Aorta (tissue), 5 donors: Measurements from ENCODE around the gene NWD2. TPM values are rescaled to one million over a fixed set of nuclear protein-coding genes. Genes with fewer than 3 reads are reported as not detected.

Experiments
- ATAC-seq: fragments of 200-7000 bp; cut with Tn5 transposase; one replicate; pipeline ENCODE4 v1.9.1; 2022; ENCODE audit warnings: moderate library complexity; ENCODE audit not compliant: low FRiP score
- DNase-seq, 2 donors: peaks; one replicate each; pipeline ENCODE4 v3.0.0-alpha.2; 2020
- H3K27ac ChIP-seq, 2 donors: one replicate each; pipeline ENCODE4 v1.5.1; 2013; ENCODE audit warnings: low read length in 2 of 2, mild to moderate bottlenecking in 2 of 2, moderate library complexity in 2 of 2, control low read depth in 1 of 2, inconsistent platforms in 1 of 2, low read depth in 1 of 2
- H3K27me3 ChIP-seq, 2 donors: one replicate each; pipeline ENCODE4 v1.6.1; 2013; ENCODE audit warnings: control low read depth in 1 of 2, low read length in 1 of 2, mild to moderate bottlenecking in 1 of 2, moderate library complexity in 1 of 2; ENCODE audit not compliant: insufficient read depth in 2 of 2, control insufficient read depth in 1 of 2
- H3K36me3 ChIP-seq, 2 donors: one replicate each; pipeline ENCODE4 v1.6.1; 2013; ENCODE audit warnings: control low read depth in 1 of 2, low read length in 1 of 2, mild to moderate bottlenecking in 1 of 2; ENCODE audit not compliant: insufficient read depth in 2 of 2, control insufficient read depth in 1 of 2
- H3K4me1 ChIP-seq, 2 donors: one replicate each; pipeline ENCODE4 v1.6.1; 2013; ENCODE audit warnings: low read length in 2 of 2, control low read depth in 1 of 2, mild to moderate bottlenecking in 1 of 2, moderate library complexity in 1 of 2; ENCODE audit not compliant: insufficient read depth in 2 of 2, control insufficient read depth in 1 of 2
- H3K4me3 ChIP-seq, 2 donors: one replicate each; pipeline ENCODE4 v1.5.1; 2013; ENCODE audit warnings: low read length in 2 of 2, control low read depth in 1 of 2, mild to moderate bottlenecking in 1 of 2
- H3K9me3 ChIP-seq: one replicate; pipeline ENCODE4 v1.6.1; 2013; ENCODE audit warnings: mild to moderate bottlenecking, low read length; ENCODE audit not compliant: control insufficient read depth
- WGBS, 2 donors: extraction: QIAGEN DNeasy Blood & Tissue Kit; methylation state at CpG; one replicate each; pipeline ENCODE4 v1.1.7; 2013; 5-methylcytosine and 5-hydroxymethylcytosine counted together
- intact Hi-C, 2 donors: fragments of 100-400 bp; cut with DNase I; formaldehyde crosslinking; loops; one replicate each; pipeline versions ENCODE4 v1.14.2 to v1.15.0; 2022
- polyA plus RNA-seq, 2 donors: library from polyadenylated mRNA; stranded (reverse); fragments of 200-250 nt; gene quantifications; one replicate each; pipeline ENCODE4 v1.2.3, GENCODE V29; 2013
- total RNA-seq, 2 donors: library from RNA; stranded (reverse); fragmentation: NEBNext Ultra II Directional; extraction: Animal tissue kit (Norgen Biotek cat#: 25700); gene quantifications; one replicate each; pipeline ENCODE4 v1.2.1, GENCODE V29; 2021
- donor health status: healthy with polysubstance abuse.
- donor health status: Bipolar disorder and iron deficiency.
- donor health status: DM: no; HTN: no; CAD: no.
- donor health status: DM: no; HTN: no; CAD: no.
- donor health status: DM: yes; HTN: yes; CAD: no.

The NWD2 gene
- total and polyA plus RNA-seq, 4 donors, result 0.13 TPM; not detected in 3

DNA sequence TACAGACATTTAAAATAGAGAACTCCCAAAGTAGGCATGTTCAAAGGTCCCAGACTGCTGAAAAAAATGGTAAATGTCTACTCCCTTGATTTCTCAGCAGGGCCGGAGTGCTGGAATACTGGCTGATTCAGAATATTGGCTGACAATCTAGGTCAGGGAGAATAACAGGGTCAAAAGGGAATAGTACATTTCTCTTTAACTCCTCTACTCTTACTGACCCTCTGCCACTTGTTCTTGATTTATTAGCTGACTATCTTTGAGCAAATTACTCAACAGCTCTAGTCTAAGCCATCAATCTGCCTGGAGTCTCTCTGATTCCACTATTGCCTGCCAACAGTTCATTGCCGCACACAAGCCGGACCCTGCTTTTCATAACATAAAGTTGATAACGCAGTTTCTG, 19.7 kb upstream of the NWD2 start:
- Histone ChIP-seq H3K27ac (no peak overlapping the region), H3K4me3 (no peak overlapping the region), H3K9me3 (peaks cover 2% of the 10 kb centered on the region), H3K4me1 (no peaks in the 10 kb centered on the region), H3K36me3 (no peaks in the 10 kb centered on the region), H3K27me3 (no peaks in the 10 kb centered on the region)
- intact Hi-C loops, result no loop called here
- WGBS, 2 donors, result 40 to 43% methylated on average over 4 of the region's 4 CpGs
- ATAC-seq (no peak), DNase-seq (no peak)

DNA sequence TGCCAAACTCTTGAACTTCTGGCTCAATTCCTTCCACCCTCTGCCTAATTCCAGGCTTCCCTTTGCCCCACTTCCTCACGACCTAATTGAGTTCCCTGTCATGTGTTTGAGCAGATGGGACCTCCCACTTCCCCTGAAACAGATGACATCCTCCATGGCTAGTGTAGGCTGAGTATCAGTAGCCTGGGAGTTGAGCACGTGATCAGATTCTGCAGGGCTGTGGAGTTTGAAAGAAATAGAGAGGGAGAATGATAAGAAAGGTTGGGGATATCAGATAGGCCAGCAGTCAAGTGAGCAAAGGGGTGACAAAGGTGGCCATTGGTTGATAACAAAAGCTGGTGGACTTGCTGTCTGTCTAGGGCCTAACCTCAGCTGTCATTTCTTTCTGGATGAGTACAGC, 18.8 kb upstream of the NWD2 start:
- Histone ChIP-seq H3K27ac (no peak overlapping the region), H3K27me3 (no peaks in the 10 kb centered on the region), H3K4me3 (no peak overlapping the region), H3K9me3 (peaks cover 2% of the 10 kb centered on the region), H3K36me3 (no peaks in the 10 kb centered on the region), H3K4me1 (no peaks in the 10 kb centered on the region)
- 32 to 39% methylated on average over 2 of the region's 2 CpGs for WGBS, 2 donors
- DNase-seq, result no peak
- no peak for ATAC-seq
- intact Hi-C loops, result no loop called here

- 63 to 69% methylated on average over 1 of the region's 1 CpG for WGBS, 2 donors
- intact Hi-C loops, result no loop called here
Measured at GRCh38 chr4:37232315-37232714, 12.2 kb upstream of the NWD2 start.

GRCh38 chr4:37236165-37236564, 8.4 kb upstream of the NWD2 start:
- Histone ChIP-seq H3K36me3 (no peaks in the 10 kb centered on the region), H3K9me3 (peaks cover 5% of the 10 kb centered on the region), H3K4me1 (no peaks in the 10 kb centered on the region), H3K27ac (no peak overlapping the region), H3K27me3 (no peaks in the 10 kb centered on the region), H3K4me3 (no peak overlapping the region)
- intact Hi-C loops, result no loop called here
- ATAC-seq (no peak), DNase-seq (no peak)
- 48 to 68% methylated on average over 2 of the region's 2 CpGs for WGBS, 2 donors

More at GRCh38 chr4:37232315-37232714, 12.2 kb upstream of the NWD2 start:
- H3K9me3 ChIP-seq, result peaks cover 2% of the 10 kb centered on the region
- no peak for ATAC-seq
- no peaks in the 10 kb centered on the region for H3K36me3 ChIP-seq
- H3K4me1 ChIP-seq, result no peaks in the 10 kb centered on the region
- H3K27ac ChIP-seq, result no peak overlapping the region
- H3K27me3 ChIP-seq, result no peaks in the 10 kb centered on the region
- no peak for DNase-seq
- H3K4me3 ChIP-seq, result no peak overlapping the region

DNA sequence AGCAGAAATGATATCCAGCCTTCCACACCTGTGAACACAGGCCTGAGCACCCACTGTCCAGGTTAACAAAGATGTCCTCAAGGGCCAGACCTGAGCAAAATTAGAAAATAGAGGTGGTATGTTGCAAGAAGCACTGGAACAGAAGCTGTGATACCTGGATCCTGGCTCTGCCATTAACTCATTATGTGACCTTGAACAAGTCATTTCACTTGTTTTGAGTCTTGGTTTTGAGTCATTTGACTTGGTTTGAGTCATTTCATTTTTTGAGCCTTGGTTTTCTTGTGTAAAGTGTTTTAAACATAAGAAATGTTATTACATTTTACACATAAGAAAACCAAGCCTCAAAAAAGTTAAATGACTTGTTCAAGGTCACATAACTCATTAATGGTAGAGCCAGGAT, 2.9 kb upstream of the NWD2 start:
- no peak overlapping the region for H3K27ac ChIP-seq
- no peaks in the 10 kb centered on the region for H3K36me3 ChIP-seq
- H3K4me3 ChIP-seq, result no peak overlapping the region
- intact Hi-C loops, result no loop called here
- DNase-seq (no peak), ATAC-seq (no peak)
- peaks cover 5% of the 10 kb centered on the region for H3K9me3 ChIP-seq
- H3K4me1 ChIP-seq, result no peaks in the 10 kb centered on the region
- no peaks in the 10 kb centered on the region for H3K27me3 ChIP-seq

- H3K4me3 ChIP-seq, result no peak overlapping the region
- H3K27ac ChIP-seq, result no peak overlapping the region
- intact Hi-C loops, result no loop called here
- peaks cover 2% of the 10 kb centered on the region for H3K9me3 ChIP-seq
- ATAC-seq (no peak), DNase-seq (no peak)
- H3K36me3 ChIP-seq, result no peaks in the 10 kb centered on the region
- no peaks in the 10 kb centered on the region for H3K4me1 ChIP-seq
- 29 to 32% methylated on average over 5 of the region's 5 CpGs for WGBS, 2 donors
- H3K27me3 ChIP-seq, result no peaks in the 10 kb centered on the region
Measured at GRCh38 chr4:37243051-37243450, 1.5 kb upstream of the NWD2 start.

DNA sequence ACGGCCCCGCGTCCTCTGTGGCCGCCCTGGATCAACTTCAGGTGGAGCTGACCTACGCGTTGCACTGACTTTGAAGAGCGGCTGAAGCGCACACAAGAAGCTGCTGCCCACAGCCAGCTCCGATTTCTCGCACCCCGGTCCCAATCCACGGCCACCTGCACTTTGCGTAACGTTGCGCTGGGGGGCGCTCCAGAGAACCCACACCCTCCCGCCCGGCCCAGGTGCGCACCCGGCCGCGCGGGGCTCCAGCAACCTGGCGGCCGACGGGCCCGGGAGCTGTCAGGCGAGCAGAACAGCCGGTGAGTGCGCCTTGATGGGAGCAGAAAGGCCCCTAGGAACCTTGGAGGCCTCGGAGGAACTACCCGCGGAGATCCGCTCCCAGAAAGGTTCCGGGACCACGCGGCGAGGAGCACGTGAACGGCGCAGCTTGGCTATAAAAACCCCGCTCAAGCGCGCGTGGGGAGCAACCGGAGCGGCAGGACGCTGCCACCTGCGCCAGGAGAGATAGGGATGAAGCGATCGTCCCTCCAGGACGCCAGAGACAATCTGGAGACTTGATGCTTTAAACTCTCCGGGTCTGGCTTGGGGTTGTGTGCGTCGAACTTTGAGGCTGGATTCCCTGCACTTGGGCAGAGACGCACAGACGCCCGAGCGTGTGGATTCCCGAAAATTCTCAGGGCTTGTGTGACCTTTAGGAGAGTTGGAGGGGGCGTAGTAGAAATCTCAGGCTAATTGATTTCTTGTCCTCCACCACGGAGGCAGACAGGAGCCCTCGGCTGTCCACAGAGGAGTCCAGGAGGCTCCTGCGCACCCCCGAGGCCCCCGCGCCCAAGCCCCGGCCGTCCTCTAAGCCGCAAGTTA, 591 bp upstream of the NWD2 start:
- no peaks in the 10 kb centered on the region for H3K36me3 ChIP-seq
- 2 to 3% methylated on average over 61 to 70 of the region's 70 CpGs for WGBS, 2 donors
- no peak overlapping the region for H3K4me3 ChIP-seq
- peaks cover 2% of the 10 kb centered on the region for H3K9me3 ChIP-seq
- intact Hi-C loops, result no loop called here
- ATAC-seq (peak; percentile 40), DNase-seq (no peak)
- H3K27me3 ChIP-seq, result no peaks in the 10 kb centered on the region
- no peaks in the 10 kb centered on the region for H3K4me1 ChIP-seq
- no peak overlapping the region for H3K27ac ChIP-seq

GRCh38 chr4:37245391-37245954, 930 bp downstream of the NWD2 start:
- ATAC-seq, result no peak
- no peaks in the 10 kb centered on the region for H3K27me3 ChIP-seq

DNA sequence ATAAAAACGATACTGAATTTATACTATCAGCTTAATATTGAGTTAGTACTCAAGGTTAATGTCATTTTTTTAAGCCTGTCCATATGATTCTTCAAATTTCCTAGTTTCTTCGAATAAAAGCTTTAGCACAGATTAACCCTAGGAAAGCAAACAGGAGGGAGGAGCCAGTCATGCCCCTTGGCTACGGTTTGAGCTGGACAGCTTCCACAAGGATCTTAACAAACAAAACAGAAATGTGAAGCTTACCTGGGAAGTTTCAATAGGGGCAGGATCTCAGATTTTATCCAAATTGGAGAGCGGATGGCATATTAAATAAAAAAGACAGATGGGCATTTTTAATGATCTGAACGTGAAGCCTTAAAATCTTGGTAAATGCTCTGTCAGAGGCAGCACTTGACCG, 2.3 kb downstream of the NWD2 start:
- H3K9me3 ChIP-seq, result no peaks in the 10 kb centered on the region
- no peaks in the 10 kb centered on the region for H3K4me1 ChIP-seq
- ATAC-seq, result no peak
- intact Hi-C loops, result no loop called here
- H3K27ac ChIP-seq, result no peak overlapping the region
- 35% methylated on average over 6 of the region's 6 CpGs for WGBS, 2 donors
- H3K36me3 ChIP-seq, result no peaks in the 10 kb centered on the region
- no peak for DNase-seq
- H3K4me3 ChIP-seq, result no peak overlapping the region
- H3K27me3 ChIP-seq, result no peaks in the 10 kb centered on the region

More at GRCh38 chr4:37245391-37245954, 930 bp downstream of the NWD2 start:
- no peak for DNase-seq
- no peaks in the 10 kb centered on the region for H3K4me1 ChIP-seq
- no peaks in the 10 kb centered on the region for H3K36me3 ChIP-seq
- no peak overlapping the region for H3K4me3 ChIP-seq
- intact Hi-C loops, result no loop called here
- peaks cover 2% of the 10 kb centered on the region for H3K9me3 ChIP-seq
- 3 to 4% methylated on average over 22 to 23 of the region's 23 CpGs for WGBS, 2 donors
- H3K27ac ChIP-seq, result no peak overlapping the region
